NCI-H1930 (cell line): ENCODE results near the gene REPS2.
"Not testable (repeated sequence)": the region's sequence is repeated elsewhere in the genome, so short reads cannot be mapped to it uniquely, and the experiment has no call there.

Experiments
- DNase-seq, 2 experiments: peaks; one replicate each; lab custom pipeline; 2025; lab: John Stamatoyannopoulos, UW

The REPS2 gene

DNA sequence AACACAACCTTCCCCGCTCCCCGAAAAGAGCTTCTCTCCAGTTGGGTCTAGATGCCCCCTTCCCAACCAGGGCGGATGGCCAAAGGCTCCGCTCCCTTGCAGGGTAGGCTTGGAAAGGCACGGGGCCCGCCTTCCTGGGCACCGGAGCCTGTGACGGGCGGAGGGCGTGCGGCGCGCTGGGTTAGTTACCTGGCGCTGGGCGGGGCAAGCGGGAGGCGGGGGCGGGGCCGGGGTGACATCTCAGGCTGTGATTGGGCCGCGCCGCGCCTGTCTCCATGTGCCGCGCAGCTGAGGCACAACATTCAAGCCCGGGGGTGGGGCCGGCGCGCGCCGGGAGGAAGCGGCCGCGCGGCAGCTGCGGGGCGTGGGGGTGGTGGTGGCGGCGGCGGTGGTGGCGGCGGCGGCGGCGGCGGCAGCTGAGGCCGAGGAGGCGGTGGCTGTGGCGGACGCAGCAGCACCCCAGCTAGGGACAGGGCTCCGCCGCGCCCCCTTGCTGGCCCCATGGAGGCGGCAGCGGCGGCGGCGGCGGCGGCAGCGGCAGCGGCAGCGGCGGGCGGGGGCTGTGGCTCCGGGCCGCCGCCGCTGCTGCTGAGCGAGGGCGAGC lies at the start of gene REPS2:
Gene REPS2 (plus strand): TSS at position 298 of the 604 bp plus-strand sequence. CDS start 204 bp downstream, at position 502.
- DNase-seq = peak; percentile 70 to 76

DNA sequence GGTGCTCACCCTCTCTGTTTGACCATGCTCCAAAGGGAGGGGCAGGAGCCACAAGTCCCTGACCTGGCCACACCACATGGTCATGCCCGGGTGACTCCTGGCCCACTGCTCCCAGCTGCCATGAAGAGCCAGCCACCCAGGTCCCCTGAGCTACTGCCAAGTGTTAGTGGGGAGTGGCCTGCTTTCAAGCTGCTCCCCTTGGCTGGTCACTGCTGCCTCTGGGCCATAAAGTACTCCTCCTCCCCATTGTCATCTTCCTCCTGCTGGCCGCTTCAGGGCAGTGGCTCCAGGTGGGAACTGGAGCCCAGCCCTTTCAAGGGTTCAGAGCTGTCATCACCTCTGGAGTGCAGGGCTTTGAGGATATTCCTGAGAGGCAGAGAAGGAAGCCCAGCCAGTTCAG lies 49.0 kb upstream of the REPS2 start:
- no peak for DNase-seq

DNA sequence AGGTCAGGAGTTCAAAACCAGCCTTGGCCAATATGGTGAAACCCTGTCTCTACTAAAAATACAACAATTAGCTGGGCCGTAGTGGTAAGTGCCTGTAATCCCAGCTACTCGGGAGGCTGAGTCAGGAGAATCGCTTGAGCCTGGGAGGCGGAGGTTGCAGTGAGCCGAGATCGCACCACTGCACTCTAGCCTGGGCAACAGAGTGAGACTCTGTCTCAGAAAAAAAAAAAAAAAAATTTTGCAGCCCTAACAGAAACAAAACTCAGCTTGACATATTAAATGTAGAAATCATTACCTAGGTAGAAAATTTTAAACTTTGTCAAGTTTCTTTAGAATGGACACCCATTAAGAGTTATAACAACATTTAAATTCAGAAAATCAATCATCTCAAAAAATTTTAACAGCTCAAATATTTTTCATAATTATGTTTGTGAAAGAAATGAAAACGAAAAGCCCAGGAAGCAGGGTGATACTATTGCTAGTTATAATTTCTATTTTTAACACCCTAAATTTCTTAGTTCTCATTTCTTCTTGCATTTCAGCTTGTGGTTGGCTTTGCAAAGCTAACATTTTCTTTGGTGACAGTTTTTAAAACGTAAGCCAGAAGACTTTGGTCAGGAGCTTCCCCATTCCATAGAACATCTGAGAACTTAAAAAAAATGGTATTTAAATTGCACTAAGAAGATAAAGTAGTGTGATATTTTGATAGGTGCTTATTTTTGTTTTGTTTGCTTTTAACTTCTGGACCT lies 43.0 kb upstream of the REPS2 start:
- DNase-seq = no peak

DNA sequence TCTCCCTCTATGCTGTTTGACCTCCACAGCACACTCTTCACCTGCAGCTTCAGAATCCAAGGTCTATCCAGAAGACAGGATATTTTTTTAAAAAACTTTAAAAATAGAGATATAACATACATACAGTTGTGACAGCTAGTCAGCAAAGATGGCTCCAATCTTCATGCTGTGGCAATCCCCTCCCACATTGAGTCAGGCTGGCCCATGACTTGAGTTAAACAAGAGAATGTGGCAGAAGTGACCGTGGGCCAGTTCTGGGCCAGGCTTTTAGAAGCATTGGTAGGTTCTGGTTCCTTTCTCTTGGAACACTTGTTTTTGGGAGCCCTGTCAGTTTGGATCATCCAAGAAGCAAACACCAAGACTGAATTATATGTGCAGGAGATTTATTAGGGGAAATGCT lies 36.1 kb upstream of the REPS2 start:
- no peak for DNase-seq

DNA sequence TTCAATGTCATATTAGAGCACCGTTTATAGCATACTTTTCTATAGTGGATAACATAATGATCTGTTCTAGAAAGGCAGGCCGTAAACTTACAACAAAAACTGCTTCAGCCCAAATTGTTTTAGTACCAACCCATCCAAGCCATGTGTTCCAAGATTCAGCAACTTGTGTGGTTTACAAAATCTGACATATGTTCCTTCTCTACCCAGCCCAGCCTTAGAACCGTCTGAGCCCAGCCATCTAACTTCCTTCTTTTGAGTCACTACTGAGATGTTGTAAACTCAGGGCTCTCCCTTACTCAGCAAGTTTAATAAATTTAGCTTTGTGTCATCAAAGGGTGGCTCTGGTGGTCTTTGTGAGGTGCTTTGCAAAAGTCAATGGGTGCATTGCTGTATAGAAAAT lies 32.4 kb upstream of the REPS2 start:
- DNase-seq = no peak

DNA sequence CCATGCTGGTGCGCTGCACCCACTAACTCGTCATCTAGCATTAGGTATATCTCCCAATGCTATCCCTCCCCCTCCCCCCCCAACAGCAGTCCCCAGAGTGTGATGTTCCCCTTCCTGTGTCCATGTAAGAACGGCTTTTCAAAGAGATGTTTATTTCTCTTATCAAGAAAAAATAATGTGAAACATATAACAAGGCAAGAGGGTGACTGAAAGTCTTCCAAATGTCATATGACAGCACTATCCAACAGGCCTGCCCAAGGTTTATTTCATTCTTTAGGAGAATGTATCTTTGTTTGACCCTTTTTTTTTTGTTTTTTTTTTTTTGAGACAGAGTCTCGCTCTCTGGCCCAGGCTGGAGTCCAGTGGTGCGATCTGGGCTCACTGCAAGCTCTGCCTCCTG lies 29.9 kb upstream of the REPS2 start:
- DNase-seq = no peak

DNA sequence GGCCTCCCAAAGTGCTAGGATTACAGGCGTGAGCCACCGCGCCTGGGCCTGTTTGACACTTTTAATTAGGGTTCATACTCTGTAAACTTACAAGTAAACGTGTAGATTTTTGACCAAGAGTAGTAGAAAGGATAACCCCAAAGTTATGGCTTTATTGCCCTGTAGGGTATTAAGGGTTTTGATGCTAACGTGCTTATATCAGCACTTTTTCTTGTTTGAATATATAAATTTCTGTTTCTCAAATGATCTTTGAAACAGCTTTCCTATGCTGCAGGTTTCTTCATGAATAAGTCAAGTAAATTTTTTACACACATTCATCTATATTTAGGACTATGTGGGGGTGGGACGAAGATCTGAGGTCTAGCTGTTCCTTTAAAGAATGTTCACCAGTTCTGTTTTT lies 29.3 kb upstream of the REPS2 start:
- no peak for DNase-seq

DNA sequence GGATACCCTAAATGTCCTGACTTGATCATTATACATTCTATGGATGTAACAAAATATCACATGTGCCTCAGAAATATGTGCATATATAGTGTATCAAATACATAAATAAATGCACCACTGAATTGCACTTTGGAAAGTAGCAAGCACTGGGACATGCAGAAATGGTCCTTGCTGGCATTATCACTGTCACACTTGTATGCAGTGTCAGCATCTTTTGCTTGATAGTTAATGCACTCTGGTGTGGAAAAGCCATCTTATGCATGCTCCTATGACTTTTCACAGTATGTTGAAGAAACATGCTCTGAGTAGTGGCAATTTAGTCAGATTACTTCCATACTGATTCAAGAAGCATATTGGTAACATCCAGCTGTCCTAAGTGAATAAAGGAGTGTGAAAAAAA lies 27.5 kb upstream of the REPS2 start:
- no peak for DNase-seq

DNA sequence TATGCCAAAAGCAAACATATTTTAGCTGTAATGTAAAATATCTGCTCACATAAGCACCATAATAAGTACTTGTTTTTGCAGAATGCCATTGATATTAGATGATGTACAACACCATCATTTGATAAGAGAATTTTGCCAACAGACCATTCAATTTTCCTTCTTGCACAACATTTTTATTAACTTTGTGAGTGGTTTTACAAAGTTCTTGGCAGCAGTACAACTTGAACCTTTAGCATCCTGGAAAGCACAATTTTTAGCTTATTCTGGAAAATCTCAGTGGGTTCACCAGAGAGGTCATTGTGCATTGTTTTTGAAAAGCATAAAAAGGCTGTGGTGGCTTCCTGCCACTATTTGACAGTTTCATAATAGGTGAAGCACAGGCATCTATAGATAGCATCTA lies 26.4 kb upstream of the REPS2 start:
- DNase-seq = no peak

DNA sequence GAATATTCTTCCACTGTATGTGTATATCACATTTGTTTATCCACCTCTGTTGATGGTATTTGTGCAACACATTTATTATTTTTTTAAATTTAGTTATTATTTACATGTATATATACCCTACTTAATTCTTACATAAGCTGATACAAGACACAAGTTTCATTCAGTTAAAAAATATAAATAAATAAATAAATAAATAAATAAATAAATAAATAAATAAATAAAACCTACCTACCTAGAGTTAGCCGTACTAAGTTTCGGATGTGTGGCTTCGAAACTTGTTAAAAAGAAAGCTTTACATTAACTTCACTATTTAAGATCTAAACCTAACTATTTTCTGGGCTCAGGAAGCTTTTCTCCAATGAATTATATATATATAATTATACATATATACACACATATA lies 23.3 kb upstream of the REPS2 start:
- no peak for DNase-seq

DNA sequence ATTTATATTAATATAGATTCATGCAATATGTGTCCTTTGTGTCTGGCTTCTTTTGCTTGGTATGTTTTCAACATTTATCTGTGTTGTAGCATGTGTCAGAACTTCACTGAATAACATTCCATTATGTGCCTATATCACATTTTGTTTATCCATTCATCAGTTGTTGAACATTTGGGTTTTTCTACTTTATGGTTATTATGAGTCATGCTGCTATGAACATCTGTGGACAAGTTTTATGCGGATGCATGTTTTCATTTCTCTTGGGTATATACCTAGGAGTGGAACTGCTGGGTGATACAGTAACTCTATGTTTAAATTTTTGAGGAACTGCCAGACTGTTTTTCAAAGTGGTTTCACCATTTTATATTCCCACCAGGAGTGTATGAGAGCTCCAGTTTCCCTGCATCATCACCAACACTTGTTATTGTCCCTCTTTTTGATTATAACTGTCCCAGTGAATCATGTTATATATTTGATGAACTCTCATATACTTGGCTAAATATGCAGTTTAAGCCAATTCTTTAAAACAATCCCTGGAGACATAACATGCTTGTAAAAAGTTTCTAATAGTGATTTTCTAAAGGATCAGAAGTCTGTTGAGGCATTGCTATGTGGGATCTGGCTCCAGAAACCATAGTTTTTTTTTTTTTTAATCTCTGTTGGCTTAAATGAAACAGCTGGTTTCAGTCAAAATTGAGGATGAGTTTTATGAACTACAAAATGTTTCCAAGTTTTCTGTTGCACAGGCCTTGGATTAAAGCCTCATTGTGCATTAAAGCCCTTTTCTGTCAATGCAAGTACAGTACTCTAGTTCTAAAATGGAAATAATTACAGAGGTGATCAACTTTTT lies 21.6 kb upstream of the REPS2 start:
- DNase-seq = no peak

DNA sequence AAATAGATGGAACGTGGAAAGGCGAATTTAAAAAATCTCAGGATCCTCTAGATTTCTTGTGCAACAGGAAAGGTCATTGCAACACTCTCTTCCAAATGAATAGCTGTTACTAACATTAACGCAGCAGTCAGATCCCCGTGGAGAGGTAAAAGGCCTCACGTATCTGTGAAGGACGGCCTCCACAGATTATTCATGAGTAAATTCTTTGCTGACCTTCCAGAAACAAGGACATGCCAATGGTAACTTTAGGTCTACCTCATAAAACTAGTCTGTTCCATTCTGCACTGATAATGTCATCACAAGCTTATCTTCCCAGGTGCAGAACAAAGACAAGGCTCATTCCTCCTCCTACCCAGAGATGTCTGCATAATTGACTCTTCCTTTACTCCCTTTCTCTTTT lies 16.1 kb upstream of the REPS2 start:
- no peak for DNase-seq

DNA sequence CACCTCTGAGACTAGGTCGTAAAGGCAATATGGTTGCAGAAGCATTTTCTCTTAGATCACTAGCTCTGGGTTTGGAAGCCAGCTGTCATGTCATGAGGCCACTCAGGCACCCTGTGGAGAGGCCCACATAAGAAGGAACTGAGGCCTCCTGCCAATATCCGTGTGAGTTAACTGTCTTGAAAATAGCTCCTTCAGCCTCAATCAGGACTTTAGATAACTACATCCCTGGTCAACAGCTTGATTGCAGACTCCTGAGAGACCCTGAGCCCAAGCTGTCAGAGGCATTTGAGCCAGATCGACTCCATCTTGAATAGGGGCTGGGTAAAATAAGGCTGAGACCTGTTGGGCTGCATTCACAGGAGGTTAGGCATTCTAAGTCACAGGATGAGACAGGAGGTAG lies 15.1 kb upstream of the REPS2 start:
- DNase-seq = no peak

DNA sequence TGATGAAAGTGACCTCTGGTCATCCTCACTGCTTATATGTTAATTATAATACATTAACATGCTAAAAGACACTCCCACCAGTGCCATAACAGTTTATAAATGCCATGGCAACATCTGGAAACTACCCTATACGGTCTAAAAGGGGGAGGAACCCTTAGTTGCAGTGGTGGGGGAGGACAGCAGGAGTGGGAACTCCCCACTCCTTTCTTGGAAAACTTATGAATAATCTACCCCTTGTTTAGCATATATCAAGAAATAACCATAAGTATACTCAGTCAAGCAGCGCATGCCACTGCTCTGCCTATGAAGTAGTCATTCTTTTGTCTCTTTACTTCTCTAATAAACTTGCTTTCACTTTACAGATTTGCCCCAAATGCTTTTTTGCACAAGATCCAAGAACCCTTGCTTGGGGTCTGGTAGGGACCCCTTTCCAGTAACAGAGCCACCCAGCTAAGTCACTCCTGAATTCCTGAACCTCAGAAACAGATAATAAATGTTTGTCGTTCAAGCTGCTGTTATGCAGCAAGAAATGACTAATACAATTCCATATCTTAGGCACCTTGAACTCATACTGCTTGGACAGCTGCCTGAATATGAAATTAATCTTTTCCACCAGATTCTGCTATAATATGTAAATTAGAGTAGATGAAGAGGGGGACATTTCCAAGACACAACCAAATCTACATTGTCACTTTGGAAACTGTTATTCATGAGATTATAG lies 14.4 kb upstream of the REPS2 start:
- DNase-seq = no peak

DNA sequence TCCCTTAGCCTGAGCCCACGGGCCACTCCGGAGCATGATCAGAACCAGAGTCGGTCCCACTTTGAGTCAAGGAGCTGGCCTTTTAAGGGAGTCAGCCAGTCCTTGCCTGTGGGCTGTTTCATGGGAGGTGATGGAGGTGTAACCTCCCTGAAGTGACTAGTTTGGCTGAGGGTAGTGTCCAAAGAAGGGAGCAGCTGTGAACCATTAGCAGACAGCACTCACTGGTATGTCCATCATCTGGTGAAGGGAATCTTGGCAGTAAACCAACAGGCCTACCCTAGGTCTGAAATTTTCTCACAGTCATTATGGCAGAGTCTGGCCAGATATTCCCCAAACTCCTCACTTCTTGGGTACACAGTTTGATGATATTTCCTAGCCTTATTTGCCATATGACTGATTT lies 12.3 kb upstream of the REPS2 start:
- DNase-seq = no peak

DNA sequence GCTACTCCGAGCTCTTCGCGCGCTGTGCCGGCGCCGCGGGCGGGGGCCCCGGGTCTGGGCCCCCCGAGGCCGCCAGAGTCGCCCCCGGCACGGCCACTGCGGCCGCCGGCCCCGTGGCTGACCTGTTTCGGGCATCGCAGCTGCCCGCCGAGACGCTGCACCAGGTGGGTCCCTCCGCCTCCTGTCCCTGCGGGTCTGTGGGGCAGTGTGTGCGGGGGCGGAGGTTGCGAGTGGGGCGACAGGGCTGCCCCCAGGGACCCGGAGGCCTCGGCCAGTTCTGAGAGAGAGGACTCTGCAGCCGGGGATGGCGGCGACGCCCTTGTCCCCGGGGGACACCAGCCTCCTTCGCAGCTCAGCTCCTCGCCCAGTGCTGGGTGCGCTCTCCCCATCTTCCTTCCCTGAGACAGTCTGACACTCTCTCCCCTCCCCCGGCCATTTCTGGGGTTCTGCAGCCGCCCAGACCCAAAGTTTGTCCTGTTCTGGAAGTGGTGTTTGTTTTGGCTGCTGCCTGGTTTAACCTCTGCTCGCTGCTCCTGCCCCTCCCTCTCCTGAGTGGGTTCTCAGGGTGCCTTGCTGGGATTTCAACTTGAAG lies 609 bp downstream of the REPS2 start:
- no peak for DNase-seq

DNA sequence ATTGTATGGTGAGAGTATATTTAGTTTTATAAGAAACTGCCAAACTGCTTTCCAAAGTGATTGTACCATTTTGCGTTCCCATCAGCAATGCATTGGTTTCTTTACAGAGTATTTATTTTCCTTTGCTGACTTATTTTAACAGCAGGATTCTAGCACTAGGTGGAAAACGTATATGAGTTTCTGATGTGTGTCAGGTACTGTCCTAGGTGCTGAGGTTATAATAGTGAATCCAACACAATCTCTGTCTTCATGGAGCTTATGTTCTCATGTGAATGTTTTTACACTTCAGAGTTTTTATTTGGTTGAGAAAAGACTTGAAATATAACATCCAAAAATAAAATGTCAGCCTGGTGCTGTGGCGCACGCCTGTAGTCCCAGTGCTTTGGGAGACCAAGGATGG lies 4.0 kb downstream of the REPS2 start:
- no peak for DNase-seq

DNA sequence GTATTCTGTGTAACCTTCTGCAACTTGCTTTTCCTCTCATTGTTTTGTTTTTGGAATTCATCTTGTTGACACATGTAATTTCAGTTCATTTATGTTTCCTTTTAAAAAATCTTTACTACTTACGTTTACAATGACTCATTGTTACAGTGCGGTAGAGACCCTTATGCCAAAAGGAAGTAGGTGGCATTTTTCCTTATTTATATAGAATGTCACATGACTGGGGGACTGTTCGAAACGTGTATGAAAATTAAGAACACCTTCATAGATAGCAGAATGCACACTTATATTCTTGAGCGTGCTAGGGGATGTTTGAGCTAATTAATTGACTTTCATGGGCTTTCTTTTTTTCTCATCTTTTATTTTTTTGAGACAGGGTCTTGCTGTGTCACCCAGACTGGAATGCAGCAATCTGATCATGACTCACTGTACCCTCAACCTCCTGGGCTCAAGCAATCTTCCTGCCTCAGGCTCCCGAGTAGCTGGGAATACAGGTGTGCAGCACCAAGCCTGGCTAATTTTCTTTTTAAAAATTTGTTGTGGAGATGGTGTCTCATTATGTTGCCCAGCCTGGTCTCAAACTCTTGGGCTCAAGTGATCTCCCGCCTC lies 7.3 kb downstream of the REPS2 start:
- no peak for DNase-seq

DNA sequence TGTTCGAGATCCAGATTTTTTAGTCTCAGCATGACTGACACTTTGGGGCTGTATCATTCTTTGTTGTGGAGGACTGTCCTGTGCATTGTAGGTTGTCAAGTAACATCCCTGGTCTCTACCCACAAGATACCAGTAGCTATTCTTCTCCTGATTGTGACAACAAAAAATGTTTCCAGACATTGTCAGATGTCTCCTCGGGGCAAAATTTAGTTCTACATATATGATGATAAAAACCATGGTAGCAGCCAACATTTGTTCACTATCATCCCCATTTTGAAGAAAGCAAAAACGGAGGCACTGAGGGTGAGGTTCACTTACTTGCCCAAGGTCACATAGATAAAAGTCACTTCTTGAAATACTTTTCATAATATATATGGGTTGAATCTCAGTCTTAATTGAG lies 11.3 kb downstream of the REPS2 start:
- no peak for DNase-seq

DNA sequence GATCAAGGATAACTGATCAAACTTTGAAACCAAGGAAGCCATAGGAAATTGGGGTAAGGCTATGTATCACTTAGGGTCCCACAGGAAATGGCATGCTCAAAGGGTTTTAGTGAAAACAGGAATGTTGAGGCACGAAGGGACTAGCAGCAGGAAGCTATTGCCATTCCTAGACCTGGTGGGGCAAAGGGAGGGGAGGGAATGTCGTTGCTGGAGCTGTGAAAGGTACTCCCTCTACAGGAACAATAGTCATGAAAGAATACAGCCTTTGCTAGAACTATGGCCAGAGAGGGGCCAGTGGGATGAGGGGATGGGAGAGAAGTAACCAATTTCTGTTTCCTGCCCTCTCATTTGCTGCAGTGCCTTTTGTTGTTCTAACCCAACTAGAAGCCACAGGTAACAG lies 11.9 kb downstream of the REPS2 start:
- DNase-seq = no peak

DNA sequence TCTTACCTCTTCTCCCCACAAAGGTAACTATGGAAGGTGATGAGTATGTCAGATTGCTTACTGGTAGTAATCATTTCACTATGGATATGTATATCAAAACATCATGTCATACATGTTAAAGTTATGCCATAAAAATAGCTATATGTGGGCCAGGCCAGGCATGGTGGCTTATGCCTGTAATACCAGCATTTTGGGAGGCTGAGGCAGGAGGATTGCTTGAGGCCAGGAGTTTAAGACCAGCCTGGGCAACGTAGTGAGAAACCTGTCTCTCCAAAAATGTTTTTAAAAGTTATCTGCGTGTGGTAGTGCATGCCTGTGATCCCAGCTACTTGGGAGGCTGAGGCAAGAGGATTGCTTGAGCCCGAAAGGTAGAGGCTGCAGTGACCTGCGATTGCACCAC lies 16.2 kb downstream of the REPS2 start:
- not testable (repeated sequence) for DNase-seq

DNA sequence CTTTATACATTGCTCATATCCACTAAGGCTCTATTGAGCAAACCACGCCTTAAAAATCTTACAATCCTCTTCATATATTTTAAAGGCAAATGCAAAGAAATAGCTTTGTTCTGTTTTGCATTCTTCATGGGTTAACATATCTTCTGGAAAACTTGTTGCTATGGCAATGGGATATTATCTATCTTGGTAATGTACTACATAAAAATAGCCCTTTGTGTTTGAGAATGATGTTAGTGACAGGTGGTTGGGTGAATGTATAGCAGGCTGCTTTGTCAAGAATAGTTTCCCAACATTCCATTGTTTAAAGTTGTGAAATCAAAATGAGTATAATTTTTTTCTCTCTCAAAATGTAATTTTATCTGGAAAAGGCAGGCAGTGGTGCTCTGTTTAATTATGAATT lies 16.8 kb downstream of the REPS2 start:
- DNase-seq = peak; percentile 2 to 26
